OCI-LY7 (cell line): ENCODE measurements around the gene TTC28. TPM values are rescaled to one million over a fixed set of nuclear protein-coding genes. Genes with fewer than 3 reads are reported as not detected.

Experiments
- BruUV-seq: library from RNA; stranded (reverse); fragments of 400-500 nt; replicated peaks from 2 replicates; lab custom pipeline; 2021; lab: Mats Ljungman, UMichigan
- CTCF ChIA-PET: fragments of 300-600 bp; sonication (Branson Sonifier 250); formaldehyde crosslinking; loops from one replicate; lab custom pipeline; 2022; ENCODE audit warnings: antibody characterized with exemption; ENCODE audit not compliant: unreplicated experiment; lab: Charles Lee
- POLR2A ChIA-PET: fragments of 300-600 bp; sonication (Branson Sonifier 250); formaldehyde crosslinking; loops from one replicate; lab custom pipeline; 2022; ENCODE audit warnings: antibody characterized with exemption; lab: Charles Lee
- DNase-seq: peaks from one replicate; pipeline ENCODE4 v3.0.0-alpha.2; 2015; ENCODE audit warnings: low spot score
- H2AFZ ChIP-seq: fragments of 200-600 bp; sonication (generic), shearing (Covaris generic); 2 replicates; pipeline ENCODE4 v1.6.1; 2014; ENCODE audit warnings: mild to moderate bottlenecking, antibody characterized with exemption, low read length, moderate library complexity
- H3K27ac ChIP-seq: fragments of 200-600 bp; sonication (generic); 2 replicates; pipeline ENCODE4 v1.5.1; 2014; ENCODE audit warnings: mixed run types, low read depth, mild to moderate bottlenecking, moderate library complexity, low read length, inconsistent platforms; ENCODE audit not compliant: poor library complexity, severe bottlenecking
- H3K36me3 ChIP-seq: fragments of 200-600 bp; sonication (generic); 2 replicates; pipeline ENCODE4 v1.6.1; 2014; ENCODE audit warnings: mild to moderate bottlenecking, antibody characterized with exemption, low read length, moderate library complexity, mixed read lengths; ENCODE audit not compliant: insufficient read depth
- H3K4me1 ChIP-seq: fragments of 200-600 bp; sonication (generic); 2 replicates; pipeline ENCODE4 v1.5.1; 2014; ENCODE audit warnings: mild to moderate bottlenecking, low read length; ENCODE audit not compliant: insufficient read depth, poor library complexity, severe bottlenecking
- H3K4me2 ChIP-seq: fragments of 200-600 bp; sonication (generic); 2 replicates; pipeline ENCODE4 v1.6.1; 2014; ENCODE audit warnings: mild to moderate bottlenecking, low read length
- H3K4me3 ChIP-seq: fragments of 200-600 bp; sonication (generic); 2 replicates; pipeline ENCODE4 v1.5.1; 2014; ENCODE audit warnings: mild to moderate bottlenecking, low read depth, low read length; ENCODE audit not compliant: poor library complexity, severe bottlenecking
- H3K79me2 ChIP-seq: fragments of 200-600 bp; sonication (generic); 2 replicates; pipeline ENCODE4 v1.6.1; 2016; ENCODE audit warnings: low read depth, mild to moderate bottlenecking, low read length, moderate library complexity, mixed read lengths; ENCODE audit not compliant: insufficient read depth
- H3K9me2 ChIP-seq: fragments of 200-600 bp; sonication (generic); 2 replicates; pipeline ENCODE4 v1.6.1; 2016; ENCODE audit warnings: mild to moderate bottlenecking, low read length, mixed read lengths; ENCODE audit not compliant: insufficient read depth
- H3K9me3 ChIP-seq: fragments of 200-600 bp; sonication (generic); 2 replicates; pipeline ENCODE4 v1.6.1; 2014; ENCODE audit warnings: mild to moderate bottlenecking, mixed run types, low read length, mixed read lengths
- H4K20me1 ChIP-seq: fragments of 200-600 bp; sonication (generic); 2 replicates; pipeline ENCODE4 v1.6.1; 2014; ENCODE audit warnings: mild to moderate bottlenecking, antibody characterized with exemption, low read length, moderate library complexity, mixed read lengths; ENCODE audit not compliant: insufficient read depth
- CTCF ChIP-seq: fragments of 200-600 bp; sonication (generic); conservative IDR thresholded peaks from 2 replicates; pipeline ENCODE4 v1.5.1; 2014; ENCODE audit warnings: mild to moderate bottlenecking, antibody characterized with exemption, low read length, moderate library complexity, mixed read lengths
- EZH2phosphoT487 ChIP-seq: fragments of 200-600 bp; sonication (generic); IDR thresholded peaks from 2 replicates; pipeline ENCODE4 v1.6.1; 2018; ENCODE audit warnings: low read depth, borderline replicate concordance, mild to moderate bottlenecking, mixed run types, antibody characterized with exemption, low read length, moderate library complexity, mixed read lengths
- intact Hi-C: fragments of 100-400 bp; cut with micrococcal nuclease; formaldehyde crosslinking; loops from one replicate; pipeline ENCODE4 v1.10.0; 2022; ENCODE audit not compliant: unreplicated experiment
- total RNA-seq, 2 experiments: library from RNA; depleted of rRNA in 1 of 2; stranded (reverse); fragments of >200 nt in 1 of 2; shearing (Covaris generic) in 1 of 2; gene quantifications; 2 replicates each; pipeline ENCODE4 v1.2.3, GENCODE V29; 2014 to 2022

TTC28 gene
- total RNA-seq, 2 experiments from 2014 or later = under 0.01 to 0.55 TPM

GRCh38 chr22:28208787-28209186 is 470.9 kb downstream of the TTC28 start:
- no peak for DNase-seq
- intact Hi-C loops = no loop called here
- Histone ChIP-seq H4K20me1 (no peaks in the 10 kb centered on the region), H3K9me2 (no peaks in the 10 kb centered on the region), H2AFZ (no peak overlapping the region), H3K9me3 (no peaks in the 10 kb centered on the region), H3K4me2 (no peak overlapping the region), H3K4me3 (no peak overlapping the region), H3K36me3 (no peaks in the 10 kb centered on the region), H3K4me1 (no peaks in the 10 kb centered on the region), H3K27ac (no peak overlapping the region), H3K79me2 (no peaks in the 10 kb centered on the region)
- TF ChIP-seq CTCF (no peak), EZH2phosphoT487 (no peak)
- BruUV-seq = no TSS peak
- ChIA-PET CTCF (no interaction called here), POLR2A (no interaction called here)

- no TSS peak for BruUV-seq
- TF ChIP-seq CTCF (no peak), EZH2phosphoT487 (no peak)
- no peak overlapping the region for H3K27ac ChIP-seq
- H3K79me2 ChIP-seq = no peaks in the 10 kb centered on the region
- POLR2A ChIA-PET = no interaction called here
- H3K4me2 ChIP-seq = no peak overlapping the region
- H3K36me3 ChIP-seq = no peaks in the 10 kb centered on the region
- no peaks in the 10 kb centered on the region for H3K4me1 ChIP-seq
- intact Hi-C loops = no loop called here
- CTCF ChIA-PET = no interaction called here
- DNase-seq = no peak
- no peaks in the 10 kb centered on the region for H4K20me1 ChIP-seq
- H3K4me3 ChIP-seq = no peak overlapping the region
- no peaks in the 10 kb centered on the region for H3K9me3 ChIP-seq
- H2AFZ ChIP-seq = no peak overlapping the region
- H3K9me2 ChIP-seq = no peaks in the 10 kb centered on the region
These were observed 471.6 kb downstream of the TTC28 start for GRCh38 chr22:28208036-28208435.

- H2AFZ ChIP-seq = no peak overlapping the region
- intact Hi-C loops = no loop called here
- H3K4me1 ChIP-seq = no peaks in the 10 kb centered on the region
- no peak for DNase-seq
- H4K20me1 ChIP-seq = no peaks in the 10 kb centered on the region
- no peak overlapping the region for H3K4me2 ChIP-seq
- no TSS peak for BruUV-seq
- no peaks in the 10 kb centered on the region for H3K9me3 ChIP-seq
- H3K27ac ChIP-seq = no peak overlapping the region
- H3K9me2 ChIP-seq = no peaks in the 10 kb centered on the region
- ChIA-PET CTCF (no interaction called here), POLR2A (interaction anchor here (0.6 to 0.7 kb wide), 2 partner anchors 32 to 113 kb away, joined by 4 to 5 read pairs; no protein-coding TSS in a partner anchor)
- TF ChIP-seq EZH2phosphoT487 (no peak), CTCF (no peak)
- no peaks in the 10 kb centered on the region for H3K79me2 ChIP-seq
- H3K36me3 ChIP-seq = no peaks in the 10 kb centered on the region
- no peak overlapping the region for H3K4me3 ChIP-seq
These were observed 472.2 kb downstream of the TTC28 start for GRCh38 chr22:28207281-28208030.
